Measurements from ENCODE around the gene DCAF8L2.
"Not testable (repeated sequence)": the region's sequence is repeated elsewhere in the genome, so short reads cannot be mapped to it uniquely, and the experiment has no call there.

Gene DCAF8L2

DNA sequence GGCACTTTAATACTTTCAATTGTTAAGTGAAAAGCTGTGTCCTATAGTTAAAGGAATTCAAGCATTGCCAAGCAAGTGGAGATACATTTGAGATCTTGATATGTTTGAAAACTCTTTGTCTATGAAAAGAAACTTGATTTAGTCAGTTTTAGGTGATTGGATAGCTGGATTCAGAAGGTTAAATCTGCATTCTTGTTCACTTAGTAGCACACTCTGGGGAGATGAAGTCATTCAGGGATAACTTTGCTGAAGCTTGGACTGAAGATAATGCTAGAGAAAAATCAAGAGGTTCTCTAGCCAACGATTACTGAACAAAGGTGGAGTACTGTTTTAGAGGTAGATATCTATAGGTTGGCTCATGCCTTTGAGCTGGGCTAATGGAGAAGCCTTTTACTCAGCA lies 90.6 kb downstream of the DCAF8L2 start:
- no peak for DNase-seq

DNA sequence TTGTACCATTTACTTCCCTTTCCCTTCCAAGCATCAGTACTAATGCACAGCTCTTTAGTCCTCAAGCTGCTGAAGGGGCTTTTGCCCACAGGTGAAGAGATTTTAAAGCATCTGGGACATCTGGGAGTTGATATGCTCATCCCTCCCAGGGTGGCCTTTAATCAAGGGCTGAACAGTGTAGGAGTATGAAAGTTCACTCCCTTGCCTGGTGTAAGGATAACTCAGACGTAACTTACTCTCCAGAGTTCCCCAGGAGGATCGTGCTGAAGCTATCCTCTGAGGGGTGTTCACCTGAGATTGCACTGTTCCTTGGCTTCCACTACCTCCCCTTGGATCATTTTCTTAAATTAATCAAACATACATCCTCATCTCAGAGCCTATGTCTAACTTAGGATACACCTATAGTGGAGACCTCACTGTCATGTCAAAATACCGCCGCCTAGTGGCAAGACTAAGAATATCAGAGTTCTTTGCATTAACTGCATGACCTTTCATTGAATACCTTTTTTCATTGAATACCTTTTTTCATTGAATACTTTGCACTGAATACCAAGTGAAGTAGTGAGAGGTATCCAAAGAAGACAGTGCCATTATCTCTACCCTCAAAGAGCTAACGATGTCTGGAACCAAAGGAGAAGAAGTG lies 93.5 kb downstream of the DCAF8L2 start:
- peak in 1 of 2 experiments; percentile 0 for DNase-seq

DNA sequence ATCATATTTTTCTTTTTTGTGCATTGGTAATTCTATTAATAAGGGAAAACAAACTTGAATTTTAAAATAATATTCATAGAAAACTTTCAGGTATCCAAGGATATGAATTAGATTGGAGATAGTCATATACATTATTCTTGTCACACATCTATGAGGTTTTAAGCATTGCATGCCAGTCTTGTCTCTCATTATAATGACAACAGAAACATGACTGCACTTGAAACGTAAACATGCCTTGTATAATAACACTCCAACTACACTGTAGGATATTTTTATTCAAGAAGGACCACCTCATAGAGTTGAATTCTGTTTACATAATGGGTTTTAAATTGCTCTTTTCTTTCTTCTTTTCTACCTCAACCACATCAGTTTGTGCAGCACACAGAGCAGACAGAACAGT lies 104.5 kb downstream of the DCAF8L2 start:
- no peak for DNase-seq

- no peak for DNase-seq
These were observed 116.4 kb downstream of the DCAF8L2 start for GRCh38 chrX:27706526-27706925.

DNA sequence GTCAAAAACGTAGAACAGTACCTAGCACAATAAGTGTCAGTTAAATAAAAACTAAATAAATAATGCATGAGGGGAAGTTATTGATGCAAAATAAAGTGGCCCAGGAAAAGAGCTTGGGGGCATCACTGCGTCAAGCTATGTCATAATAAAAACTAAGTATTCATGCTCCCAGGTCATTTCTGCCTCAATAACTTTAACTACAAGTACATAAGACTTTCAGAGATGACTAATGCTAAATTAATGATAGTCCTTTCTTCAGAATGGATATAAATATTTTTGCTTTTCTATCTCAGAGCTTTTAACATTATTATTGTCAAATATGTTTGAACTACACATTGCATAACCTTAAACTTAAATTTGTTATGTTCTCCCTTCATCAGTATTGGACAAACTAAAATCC lies 125.5 kb downstream of the DCAF8L2 start:
- DNase-seq: no peak

GRCh38 chrX:27728291-27728690 lies 138.1 kb downstream of the DCAF8L2 start:
- DNase-seq: no peak

- DNase-seq: no peak
These were observed 141.8 kb downstream of the DCAF8L2 start for GRCh38 chrX:27731962-27732361.

GRCh38 chrX:27735914-27736313 lies 145.8 kb downstream of the DCAF8L2 start:
- DNase-seq: no peak

GRCh38 chrX:27740933-27741332 lies 150.8 kb downstream of the DCAF8L2 start:
- DNase-seq: no peak

DNA sequence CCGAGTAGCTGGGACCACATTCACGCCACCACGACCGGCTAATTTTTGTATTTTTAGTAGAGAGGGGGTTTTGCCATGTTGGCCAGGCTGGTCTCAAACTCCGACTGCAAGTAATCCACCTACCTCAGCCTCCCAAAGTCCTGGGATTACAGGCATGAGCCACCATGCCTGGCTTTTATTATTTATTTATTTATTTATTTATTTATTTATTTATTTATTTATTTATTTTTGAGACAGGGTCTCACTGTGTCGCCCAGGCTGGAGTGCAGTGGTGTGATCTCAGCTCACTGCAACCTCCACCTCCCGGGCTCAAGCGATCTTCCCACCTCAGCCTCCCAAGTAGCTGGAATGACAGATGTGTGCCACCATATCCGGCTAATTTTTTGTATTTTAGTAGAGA lies 153.4 kb downstream of the DCAF8L2 start:
- not testable (repeated sequence) for DNase-seq

DNA sequence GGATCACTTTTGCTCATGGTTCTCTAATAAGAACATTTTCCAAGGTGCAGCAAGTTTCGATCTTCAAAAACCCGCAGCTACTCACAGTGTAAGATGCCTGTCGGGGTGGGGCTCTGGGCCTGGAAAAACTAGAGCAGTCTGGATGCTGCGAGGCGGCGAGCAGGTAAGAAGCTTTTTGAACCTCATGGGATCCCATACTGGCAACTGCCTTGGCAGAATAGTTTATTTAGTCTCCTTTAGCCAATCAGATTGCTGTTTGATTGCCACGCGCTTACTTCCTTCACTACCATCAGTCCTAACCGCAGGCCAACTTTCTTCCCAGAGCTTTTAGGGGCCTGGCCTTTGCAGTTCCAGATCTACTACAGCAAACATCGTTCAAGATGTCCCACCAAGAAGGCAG lies 156.4 kb downstream of the DCAF8L2 start:
- no peak for DNase-seq

DNA sequence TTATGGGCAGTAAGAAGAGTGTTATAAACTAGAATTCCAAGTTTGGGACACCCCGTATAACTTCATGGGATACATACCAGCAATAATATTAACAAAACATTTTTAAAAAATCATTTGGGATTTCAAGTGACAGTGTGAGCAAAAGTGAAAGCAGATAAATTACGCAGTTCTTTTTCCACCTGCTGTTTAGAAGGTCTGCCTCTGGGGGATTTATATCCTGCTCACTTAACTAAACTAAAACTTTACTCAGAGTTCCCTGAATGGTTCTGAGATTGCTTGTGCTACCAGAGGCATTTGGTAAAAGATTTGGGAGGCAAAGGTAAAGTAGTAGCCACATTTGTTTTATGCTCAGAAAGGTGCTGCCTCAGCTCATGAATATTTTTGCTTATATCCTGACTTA lies 160.2 kb downstream of the DCAF8L2 start:
- not testable (repeated sequence) for DNase-seq

- no peak for DNase-seq
These were observed 161.8 kb downstream of the DCAF8L2 start for GRCh38 chrX:27751976-27752375.

GRCh38 chrX:27765718-27766117 lies 175.6 kb downstream of the DCAF8L2 start:
- DNase-seq: no peak

DNA sequence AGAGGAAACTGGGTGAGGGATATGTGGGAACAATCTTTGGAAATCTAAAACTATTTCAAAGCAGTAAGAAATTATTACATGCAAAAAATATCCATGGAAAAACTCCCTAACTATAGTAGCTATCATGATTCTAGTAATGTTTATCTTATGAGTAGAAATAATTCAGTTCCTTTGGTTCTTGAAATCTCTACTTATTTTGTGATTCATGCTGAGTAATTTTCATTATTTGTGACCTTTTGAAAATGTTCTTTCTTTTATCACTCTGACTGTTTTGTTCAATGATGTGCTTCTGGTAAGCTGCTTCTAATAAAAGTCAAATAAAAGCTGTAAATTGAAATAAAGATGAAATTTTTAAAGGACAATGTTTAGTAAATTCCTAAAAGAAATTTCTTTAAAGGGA lies 177.2 kb downstream of the DCAF8L2 start:
- no peak for DNase-seq

DNA sequence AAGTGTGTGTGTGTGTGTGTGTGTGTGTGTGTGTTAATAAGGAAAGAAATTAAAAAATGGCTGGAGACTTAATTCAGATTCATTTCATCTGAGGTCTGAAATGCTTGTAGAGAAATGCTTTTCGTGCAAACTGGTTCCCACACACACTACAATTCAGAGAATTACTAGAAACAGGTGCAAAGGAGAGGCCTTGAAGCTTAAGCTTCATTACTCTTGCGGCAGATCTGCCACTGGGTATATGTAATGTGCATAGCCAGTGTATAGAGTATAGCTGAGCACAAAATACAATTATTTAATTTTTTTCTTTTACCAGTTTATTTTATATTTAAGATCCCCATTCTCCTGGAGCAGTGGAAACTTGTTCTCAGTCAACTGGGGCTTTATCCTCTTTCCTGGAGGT lies 185.8 kb downstream of the DCAF8L2 start:
- no peak for DNase-seq

- no peak for DNase-seq
These were observed 206.6 kb downstream of the DCAF8L2 start for GRCh38 chrX:27796640-27797257.

GRCh38 chrX:27797575-27797974 lies 207.4 kb downstream of the DCAF8L2 start:
- DNase-seq: no peak
